DMS153 treated with DMSO at 0.1 percent for 48 hours (cell line): ENCODE measurements around the gene DLX5.
"Not testable (repeated sequence)": the region's sequence is repeated elsewhere in the genome, so short reads cannot be mapped to it uniquely, and the experiment has no call there.

ENCODE experiments used
- DNase-seq: peaks from one replicate; lab custom pipeline; 2025; ENCODE audit not compliant: unreplicated experiment; lab: John Stamatoyannopoulos, UW

Gene DLX5

GRCh38 chr7:97024209-97025129 lies at the start of gene DLX5:
Gene DLX5, minus strand, starts transcription at chr7:97024831. Its CDS starts 208 bp downstream, at chr7:97024623.
- DNase-seq = peak; percentile 39

DNA sequence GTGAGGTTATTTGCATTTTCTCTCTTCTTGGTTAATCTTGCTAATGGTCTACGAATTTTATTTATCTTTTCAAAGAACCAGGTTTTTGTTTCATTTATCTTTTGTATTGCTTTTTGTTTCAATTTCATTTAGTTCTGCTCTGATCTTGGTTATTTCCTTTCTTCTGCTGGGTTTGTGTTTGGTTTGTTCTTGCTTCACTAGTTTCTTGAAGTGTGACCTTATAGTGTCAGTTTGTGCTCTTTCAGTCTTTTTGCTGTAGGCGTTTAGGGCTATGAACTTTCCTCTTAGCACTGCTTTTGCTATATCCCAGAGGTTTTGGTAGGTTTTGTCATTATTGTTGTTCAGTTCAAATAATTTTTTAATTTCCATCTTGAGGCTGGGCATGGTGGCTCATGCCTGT lies 47.4 kb upstream of the DLX5 start:
- DNase-seq = not testable (repeated sequence)

GRCh38 chr7:97064972-97065587 lies 40.4 kb upstream of the DLX5 start:
- peak; percentile 64 for DNase-seq

GRCh38 chr7:97064020-97064419 lies 39.4 kb upstream of the DLX5 start:
- no peak for DNase-seq

DNA sequence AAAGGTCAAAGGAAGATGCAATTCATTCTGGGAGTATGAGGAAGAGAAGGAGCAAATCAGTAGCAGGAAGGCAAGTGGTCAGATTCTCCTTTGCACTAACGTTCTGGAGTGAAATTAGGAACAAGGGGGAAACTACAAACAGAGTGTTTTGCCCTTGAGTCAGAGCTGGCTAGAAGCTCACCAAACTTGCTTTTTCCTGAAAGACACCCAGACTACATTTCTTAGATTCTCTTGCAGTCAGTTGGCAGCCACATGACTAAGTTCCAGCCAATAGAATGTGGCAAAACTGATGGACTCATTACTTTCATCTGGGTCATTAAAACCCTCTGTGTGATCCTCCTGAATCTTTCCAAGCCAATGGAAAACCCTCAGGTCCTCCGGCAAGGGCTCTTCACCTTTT lies 18.6 kb upstream of the DLX5 start:
- DNase-seq = no peak

GRCh38 chr7:97039374-97040065 lies 14.9 kb upstream of the DLX5 start:
- no peak for DNase-seq

- not testable (repeated sequence) for DNase-seq
Observed at GRCh38 chr7:97034213-97034852, 9.7 kb upstream of the DLX5 start.

GRCh38 chr7:97027427-97028234 lies 3.0 kb upstream of the DLX5 start:
- DNase-seq = peak; percentile 86

DNA sequence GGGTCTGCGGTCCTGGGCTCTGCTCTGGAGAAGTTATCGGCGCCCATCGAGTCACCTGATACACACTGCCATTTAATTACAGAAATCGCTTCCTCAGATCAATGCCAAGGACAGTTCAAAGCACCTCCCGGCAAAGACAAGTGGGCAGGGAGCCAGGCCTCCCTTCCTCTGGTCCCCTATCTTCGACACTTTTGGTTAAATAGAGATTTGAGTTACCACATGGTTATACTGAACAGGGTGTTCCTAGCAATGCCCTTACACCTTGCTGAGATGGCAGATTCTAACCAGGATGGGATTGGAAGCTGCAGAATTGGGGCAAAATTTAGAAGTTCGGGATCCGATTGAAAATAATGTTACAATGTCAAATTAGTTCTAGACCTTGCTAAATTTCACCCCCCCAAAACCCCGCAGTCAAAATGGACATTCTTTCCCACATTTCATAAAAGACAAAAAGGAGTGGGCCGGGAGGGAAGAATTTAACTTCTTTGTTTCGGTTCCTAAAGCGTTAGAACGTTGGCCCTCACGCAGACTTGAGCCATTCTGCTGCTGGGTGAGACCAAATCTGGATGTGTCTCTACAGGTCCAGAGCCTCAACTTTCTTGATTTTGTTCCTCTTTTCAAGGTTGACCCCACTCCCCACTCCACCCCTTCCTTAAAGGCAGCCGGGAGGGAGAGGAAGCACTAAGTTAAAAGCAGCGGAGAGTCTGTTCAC lies 2.2 kb upstream of the DLX5 start:
- no peak for DNase-seq

DNA sequence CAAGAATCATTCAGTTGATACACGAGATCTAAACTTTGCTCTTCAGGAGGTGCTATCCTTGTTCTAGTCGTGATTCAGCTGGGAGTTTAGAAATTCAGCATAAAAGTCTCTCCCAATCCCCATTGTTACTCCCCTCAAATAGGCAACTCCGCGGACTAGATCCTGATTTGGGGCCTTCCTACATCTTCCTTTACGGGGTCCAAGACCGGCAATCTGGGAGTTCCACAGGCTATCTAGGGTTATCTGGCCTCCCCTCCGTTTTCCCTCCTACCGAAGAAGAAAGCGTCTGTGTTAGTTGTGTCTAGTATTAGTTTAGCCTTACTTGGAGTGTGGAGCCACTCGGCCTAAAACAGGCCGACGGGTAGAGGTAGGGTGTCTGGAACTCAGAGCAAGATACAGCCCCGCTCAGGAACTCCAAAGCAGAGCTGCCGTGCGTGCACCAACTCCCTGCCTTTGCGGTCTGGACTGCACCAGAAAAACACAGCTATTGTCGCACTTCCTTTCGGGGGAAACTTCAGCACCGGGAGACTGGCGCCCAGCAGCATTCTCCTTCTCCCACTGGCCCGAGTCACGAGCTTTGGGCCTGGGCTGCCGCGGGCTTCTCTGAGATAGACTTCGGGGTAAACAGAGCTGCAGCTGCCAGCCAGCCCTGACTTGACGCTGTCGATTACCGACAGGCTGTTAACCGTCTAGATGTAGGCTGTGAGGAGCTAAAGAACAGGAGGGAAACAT lies 1.5 kb upstream of the DLX5 start:
- DNase-seq = no peak

DNA sequence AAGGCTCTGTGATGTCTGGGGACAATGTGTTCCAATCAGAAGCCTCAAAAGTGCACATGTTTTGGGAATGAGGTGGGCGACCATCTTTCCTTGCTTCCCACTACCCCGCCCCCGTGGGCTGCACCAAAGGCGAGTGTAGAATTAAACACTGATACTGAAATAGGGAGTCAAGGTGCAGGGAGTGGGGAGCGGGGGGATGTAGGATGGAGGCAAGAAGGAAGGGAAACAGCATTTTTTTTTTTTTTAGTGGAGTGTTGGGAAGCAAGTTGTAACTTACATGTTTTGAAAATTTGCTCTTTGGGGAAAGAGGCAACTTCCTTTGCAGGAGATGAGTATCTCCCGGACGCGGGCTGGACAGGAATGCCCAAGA lies 484 bp upstream of the DLX5 start:
- no peak for DNase-seq

DNA sequence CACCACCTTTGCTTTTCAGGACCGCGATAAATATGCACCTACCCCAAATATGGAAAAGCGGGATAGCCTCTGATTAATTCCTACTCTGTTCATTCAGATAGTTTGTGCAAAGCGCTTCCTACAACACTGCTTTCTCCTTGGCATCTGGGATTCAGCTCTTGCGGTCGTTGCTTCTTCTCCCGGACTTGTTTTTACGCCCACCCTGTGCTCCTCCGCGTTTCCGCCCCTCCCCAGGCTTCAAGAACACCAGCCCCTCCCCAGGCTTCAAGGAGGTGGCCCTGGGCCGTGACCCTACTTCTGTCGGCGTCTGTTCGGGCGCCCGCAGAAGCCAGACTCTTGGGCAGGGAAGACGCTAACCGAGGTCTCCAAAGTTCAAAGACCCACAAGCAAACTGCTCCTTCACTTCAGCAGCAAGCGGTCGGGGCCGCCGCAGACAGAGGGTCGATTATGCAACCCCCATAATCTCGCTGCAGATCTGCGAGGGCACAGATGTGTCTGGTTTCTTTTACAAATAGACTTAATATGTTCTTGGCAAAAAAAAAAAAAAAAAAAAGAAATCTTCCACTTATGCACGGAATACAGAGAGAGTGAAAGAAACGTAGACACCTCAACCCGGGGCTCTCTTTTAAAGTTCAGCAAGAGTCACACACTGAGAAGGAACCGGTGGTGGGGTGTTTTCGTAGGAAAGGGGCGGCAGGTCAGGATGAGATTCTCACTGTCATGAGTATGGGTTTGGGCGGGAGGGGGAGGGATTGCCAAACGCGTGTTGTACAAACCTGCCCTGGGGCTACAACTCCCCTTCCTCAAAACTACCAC lies 1.9 kb downstream of the DLX5 start:
- DNase-seq = no peak

- no peak for DNase-seq
Observed at GRCh38 chr7:97021747-97022490, 2.7 kb downstream of the DLX5 start.

DNA sequence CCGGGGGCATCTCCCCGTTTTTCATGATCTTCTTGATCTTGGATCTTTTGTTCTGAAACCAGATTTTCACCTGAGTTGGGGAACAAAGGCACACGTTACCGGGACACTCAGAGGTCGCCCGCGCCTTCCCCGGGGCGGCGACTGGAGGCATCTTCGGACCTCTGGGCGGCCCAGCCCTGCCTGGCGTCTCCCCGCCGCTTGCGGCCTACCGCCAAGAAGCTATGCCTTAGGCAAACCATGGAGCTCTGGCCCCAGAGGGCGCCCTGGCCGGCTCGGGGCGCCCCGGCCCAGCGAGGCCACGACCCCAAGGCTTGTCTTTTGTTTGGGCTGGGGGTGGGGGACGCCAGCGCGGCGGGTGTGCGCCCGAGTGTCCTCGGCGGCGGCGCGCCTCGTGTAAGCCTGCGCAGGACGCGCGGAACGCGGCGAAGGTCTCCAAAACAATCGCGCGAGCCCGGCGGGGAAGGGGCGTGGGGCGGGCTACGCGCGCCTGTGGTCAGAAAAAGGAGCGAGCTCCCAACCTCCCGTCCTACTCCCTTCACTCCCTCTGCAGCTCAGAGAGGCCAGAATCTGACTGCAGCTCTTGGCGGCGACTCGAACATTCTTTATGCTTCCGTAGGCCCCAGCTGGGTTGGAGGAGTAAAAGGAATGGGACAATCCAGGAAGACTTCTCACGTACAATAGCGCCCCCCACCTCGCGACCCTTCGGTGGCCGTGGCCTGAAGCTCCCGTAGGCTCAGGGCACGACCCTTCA lies 3.5 kb downstream of the DLX5 start:
- DNase-seq = no peak

DNA sequence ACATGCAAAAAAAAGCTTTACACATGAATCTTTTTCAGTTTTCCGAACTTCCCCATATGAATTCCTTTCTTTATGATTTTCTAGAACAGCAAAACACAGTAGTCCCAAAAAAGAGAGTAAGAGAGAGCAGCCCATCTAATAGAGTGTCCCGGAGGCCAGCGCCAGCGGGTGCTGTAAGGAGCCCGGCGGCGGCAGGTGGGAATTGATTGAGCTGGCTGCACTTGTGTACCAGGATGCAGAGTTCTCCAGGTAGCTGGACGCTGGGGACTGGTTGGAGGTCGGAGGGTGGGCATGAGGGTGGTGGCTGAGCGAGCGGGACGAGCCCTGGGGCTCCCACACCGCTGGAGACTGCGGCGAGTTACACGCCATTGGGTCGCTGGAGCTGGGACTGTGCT lies 4.0 kb downstream of the DLX5 start:
- DNase-seq = no peak

DNA sequence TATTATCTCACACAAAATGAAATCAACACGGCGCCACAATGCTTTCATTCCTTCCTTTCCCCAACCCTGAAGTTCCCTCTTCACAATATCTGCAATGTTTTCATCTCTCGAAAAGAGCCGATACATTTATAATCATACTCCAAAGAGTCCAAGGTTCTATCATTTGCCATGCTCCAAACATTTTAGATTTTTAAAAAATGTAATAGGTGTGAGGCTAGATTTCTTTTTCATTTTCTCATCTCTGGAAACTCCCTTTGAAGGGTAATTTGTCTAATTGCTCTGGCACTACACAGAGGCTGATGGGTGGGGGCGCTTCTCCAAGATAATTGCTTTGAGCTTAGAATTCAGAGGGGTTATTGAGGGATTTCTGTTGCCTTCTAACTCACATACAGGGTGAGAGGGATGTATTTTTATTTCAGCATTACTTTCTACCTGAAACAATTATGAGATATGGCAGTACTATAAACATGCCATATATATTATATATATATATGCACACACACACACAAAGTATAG lies 4.9 kb downstream of the DLX5 start:
- DNase-seq = no peak
